Activated T-cell treated with anti-CD3 and anti-CD28 coated beads for 24 hours (primary cell): ENCODE measurements around the gene C12orf57.

Experiments
- DNase-seq: peaks from one replicate; pipeline ENCODE4 v3.0.0-alpha.2; 2020; ENCODE audit warnings: low read depth

Gene C12orf57

DNA sequence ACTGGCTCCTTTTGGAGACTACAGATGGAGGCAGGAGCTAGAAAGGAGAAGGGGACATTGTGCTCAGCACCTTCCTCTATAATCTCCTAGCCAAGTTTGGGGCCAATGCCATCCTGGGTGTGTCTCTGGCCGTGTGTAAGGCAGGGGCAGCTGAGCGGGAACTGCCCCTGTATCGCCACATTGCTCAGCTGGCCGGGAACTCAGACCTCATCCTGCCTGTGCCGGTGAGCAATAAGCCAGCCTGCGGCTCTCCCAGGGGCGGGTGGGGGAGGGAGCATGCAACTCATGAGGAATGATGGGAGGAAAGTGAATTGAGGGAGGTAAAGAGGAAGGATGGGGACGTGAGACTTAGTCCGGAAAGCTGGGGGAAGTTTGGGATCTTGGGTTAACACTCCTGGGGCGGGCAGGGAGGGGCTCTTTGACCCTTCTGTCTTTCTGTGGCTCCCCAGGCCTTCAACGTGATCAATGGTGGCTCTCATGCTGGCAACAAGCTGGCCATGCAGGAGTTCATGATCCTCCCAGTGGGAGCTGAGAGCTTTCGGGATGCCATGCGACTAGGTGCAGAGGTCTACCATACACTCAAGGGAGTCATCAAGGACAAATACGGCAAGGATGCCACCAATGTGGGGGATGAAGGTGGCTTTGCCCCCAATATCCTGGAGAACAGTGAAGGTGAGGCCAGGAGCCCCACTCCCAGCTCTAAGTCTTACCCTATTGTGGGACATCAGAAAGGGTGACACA is 26.2 kb upstream of the C12orf57 start:
- no peak for DNase-seq

GRCh38 chr12:6919588-6919987 is 24.2 kb upstream of the C12orf57 start:
- no peak for DNase-seq

GRCh38 chr12:6921539-6921938 is 22.3 kb upstream of the C12orf57 start:
- no peak for DNase-seq

DNA sequence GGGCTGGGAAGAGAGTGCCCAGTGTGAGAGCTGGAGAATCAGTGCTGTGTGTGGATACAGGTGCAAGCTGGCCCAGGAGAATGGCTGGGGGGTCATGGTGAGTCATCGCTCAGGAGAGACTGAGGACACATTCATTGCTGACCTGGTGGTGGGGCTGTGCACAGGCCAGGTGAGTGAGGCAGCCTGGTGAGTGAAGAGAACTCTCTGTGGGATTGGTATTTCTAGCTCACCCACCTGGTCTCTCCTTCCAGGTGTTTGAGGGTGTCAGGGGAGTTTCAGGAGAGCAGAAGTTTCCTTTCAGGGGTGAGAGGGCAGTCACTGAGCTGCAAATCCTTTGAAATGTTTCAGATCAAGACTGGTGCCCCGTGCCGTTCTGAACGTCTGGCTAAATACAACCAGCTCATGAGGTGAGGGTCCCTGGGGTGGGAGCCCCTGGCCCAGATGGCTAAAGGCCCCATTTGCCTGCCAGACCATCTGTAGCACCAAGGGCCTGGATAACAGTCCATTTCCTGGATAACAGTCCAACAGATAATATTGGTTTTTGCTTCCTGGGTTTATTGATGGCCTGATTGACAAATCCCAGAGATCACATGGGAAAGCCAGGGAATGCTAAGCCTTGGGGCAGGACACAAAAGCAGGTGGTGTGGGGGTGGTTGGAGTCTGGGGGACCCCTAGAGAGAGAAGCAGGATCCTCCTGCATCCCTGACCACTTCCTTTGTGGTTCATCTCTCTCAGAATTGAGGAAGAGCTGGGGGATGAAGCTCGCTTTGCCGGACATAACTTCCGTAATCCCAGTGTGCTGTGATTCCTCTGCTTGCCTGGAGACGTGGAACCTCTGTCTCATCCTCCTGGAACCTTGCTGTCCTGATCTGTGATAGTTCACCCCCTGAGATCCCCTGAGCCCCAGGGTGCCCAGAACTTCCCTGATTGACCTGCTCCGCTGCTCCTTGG is 21.6 kb upstream of the C12orf57 start:
- DNase-seq = no peak

DNA sequence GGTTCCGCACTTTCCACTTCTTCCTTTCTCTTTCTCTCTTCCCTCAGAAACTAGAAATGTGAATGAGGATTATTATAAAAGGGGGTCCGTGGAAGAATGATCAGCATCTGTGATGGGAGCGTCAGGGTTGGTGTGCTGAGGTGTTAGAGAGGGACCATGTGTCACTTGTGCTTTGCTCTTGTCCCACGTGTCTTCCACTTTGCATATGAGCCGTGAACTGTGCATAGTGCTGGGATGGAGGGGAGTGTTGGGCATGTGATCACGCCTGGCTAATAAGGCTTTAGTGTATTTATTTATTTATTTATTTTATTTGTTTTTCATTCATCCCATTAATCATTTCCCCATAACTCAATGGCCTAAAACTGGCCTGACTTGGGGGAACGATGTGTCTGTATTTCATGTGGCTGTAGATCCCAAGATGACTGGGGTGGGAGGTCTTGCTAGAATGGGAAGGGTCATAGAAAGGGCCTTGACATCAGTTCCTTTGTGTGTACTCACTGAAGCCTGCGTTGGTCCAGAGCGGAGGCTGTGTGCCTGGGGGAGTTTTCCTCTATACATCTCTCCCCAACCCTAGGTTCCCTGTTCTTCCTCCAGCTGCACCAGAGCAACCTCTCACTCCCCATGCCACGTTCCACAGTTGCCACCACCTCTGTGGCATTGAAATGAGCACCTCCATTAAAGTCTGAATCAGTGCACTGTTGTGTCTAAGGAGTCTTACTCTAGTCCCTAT is 20.7 kb upstream of the C12orf57 start:
- no peak for DNase-seq

- no peak for DNase-seq
These were observed 20.0 kb upstream of the C12orf57 start for GRCh38 chr12:6923851-6924250.

- no peak for DNase-seq
These were observed 18.6 kb upstream of the C12orf57 start for GRCh38 chr12:6925239-6925539.

- no peak for DNase-seq
These were observed 18.1 kb upstream of the C12orf57 start for GRCh38 chr12:6925540-6926279.

GRCh38 chr12:6927379-6928021 is 16.3 kb upstream of the C12orf57 start, which contains the start of gene ATN1:
TSS of gene ATN1 (plus strand) at chr12:6927959. CDS start at chr12:6934002, 6,043 bp downstream.
- no peak for DNase-seq

- DNase-seq = no peak
These were observed 15.7 kb upstream of the C12orf57 start for GRCh38 chr12:6928022-6928702.

DNA sequence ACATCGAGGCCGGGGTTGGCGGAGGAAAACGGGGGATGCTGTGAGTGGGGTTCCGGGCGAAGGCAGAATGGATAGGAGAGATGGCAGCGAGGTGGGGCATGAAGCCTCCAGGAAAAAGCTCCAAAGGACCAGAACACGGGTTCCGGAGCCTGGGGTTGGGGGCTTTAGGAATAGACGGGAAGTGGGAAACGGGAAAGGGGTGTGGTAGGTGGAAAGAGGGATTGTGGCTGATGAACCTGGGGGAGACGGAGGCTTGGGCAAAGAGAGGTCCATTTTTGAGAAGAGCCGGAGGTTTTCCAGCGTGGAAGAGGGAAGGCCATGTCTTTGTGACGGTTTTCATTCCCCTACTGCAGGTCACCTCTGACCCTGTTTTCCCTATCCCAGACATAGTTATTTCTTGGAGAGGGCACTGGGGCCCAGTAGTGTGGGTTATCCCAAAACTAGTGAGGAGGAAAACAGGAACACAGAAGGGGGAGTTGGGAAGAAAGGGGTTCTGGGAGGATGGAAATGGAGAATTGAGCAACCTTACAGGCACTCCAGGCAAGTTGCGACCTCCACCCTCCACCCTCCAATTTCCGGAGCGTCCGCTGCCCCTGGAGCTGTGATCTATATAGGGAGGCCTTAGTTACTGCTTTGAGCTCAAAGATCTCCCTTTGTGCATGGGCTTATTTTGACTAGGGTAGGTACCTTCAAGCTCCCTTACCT is 15.0 kb upstream of the C12orf57 start:
- no peak for DNase-seq

- no peak for DNase-seq
These were observed 14.1 kb upstream of the C12orf57 start for GRCh38 chr12:6929466-6930452.

DNA sequence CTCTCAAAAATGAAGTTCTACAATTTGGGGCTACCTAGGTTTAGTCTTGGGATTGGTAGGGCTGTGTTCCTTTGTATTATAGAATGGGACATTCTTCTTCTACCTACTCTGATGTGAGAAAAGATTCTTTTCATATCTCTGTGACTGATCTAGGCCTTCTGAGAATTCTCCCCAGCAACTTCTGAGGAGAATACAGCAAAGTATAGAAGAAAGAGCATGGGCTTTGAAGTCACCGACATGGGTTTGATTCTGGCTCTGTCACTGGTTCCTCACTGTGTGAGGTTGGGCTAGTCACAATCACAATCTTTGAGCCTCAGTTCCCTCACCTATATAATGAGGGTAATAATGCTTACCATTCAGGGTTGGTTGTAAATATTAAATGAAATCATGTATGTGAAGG is 11.1 kb upstream of the C12orf57 start:
- no peak for DNase-seq

GRCh38 chr12:6934110-6934509 is 9.7 kb upstream of the C12orf57 start:
- DNase-seq = no peak

- DNase-seq = no peak
These were observed 8.2 kb upstream of the C12orf57 start for GRCh38 chr12:6935371-6936193.

- DNase-seq = no peak
These were observed 7.6 kb upstream of the C12orf57 start for GRCh38 chr12:6936194-6936635.

- no peak for DNase-seq
These were observed 7.0 kb upstream of the C12orf57 start for GRCh38 chr12:6936636-6937480.
